ENCODE results near the gene HRG.

The HRG gene

GRCh38 chr3:186663361-186664118 is 2.3 kb upstream of the HRG start:
- no peak for DNase-seq (ENCODE audit: low read depth)
- no peak overlapping the region for H3K4me3 ChIP-seq (ENCODE audit: low read depth, low read length)
- TF ChIP-seq CTCF (IDR thresholded peaks at IDR 0.05; ENCODE audit: control insufficient read depth, extremely low read depth, insufficient read depth), result no peak

GRCh38 chr3:186664119-186664495 is 1.7 kb upstream of the HRG start:
- no peak for DNase-seq (ENCODE audit: low read depth)
- no peak overlapping the region for H3K4me3 ChIP-seq (ENCODE audit: low read depth, low read length)
- no peak for TF ChIP-seq CTCF (IDR thresholded peaks at IDR 0.05; ENCODE audit: control insufficient read depth, extremely low read depth, insufficient read depth)

GRCh38 chr3:186664506-186664905 is 1.3 kb upstream of the HRG start:
- no peak for DNase-seq (ENCODE audit: low read depth)
- no peak overlapping the region for H3K4me3 ChIP-seq (ENCODE audit: low read depth, low read length)
- TF ChIP-seq CTCF (IDR thresholded peaks at IDR 0.05; ENCODE audit: control insufficient read depth, extremely low read depth, insufficient read depth), result no peak

- no peak for TF ChIP-seq CTCF (IDR thresholded peaks at IDR 0.05; ENCODE audit: control insufficient read depth, extremely low read depth, insufficient read depth)
- no peak for DNase-seq (ENCODE audit: low read depth)
Measured at GRCh38 chr3:186668426-186668825, 2.6 kb downstream of the HRG start.

GRCh38 chr3:186669378-186670084 is 3.7 kb downstream of the HRG start:
- no peak overlapping the region for H3K4me3 ChIP-seq (ENCODE audit: low read depth, low read length)
- DNase-seq (ENCODE audit: low read depth), result no peak
- no peak for TF ChIP-seq CTCF (IDR thresholded peaks at IDR 0.05; ENCODE audit: control insufficient read depth, extremely low read depth, insufficient read depth)

More at GRCh38 chr3:186668426-186668825, 2.6 kb downstream of the HRG start:
- no peak overlapping the region for H3K4me3 ChIP-seq (ENCODE audit: low read depth, low read length)

- DNase-seq (ENCODE audit: low read depth), result no peak
- no peak for TF ChIP-seq CTCF (IDR thresholded peaks at IDR 0.05; ENCODE audit: control insufficient read depth, extremely low read depth, insufficient read depth)
- no peak overlapping the region for H3K4me3 ChIP-seq (ENCODE audit: low read depth, low read length)
Measured at GRCh38 chr3:186670155-186670554, 4.3 kb downstream of the HRG start.

All from LNCaP clone FGC (cell line).